ENCODE measurements around the gene SLC1A7. TPM values are rescaled to one million over a fixed set of nuclear protein-coding genes. Genes with fewer than 3 reads are reported as not detected.

The SLC1A7 gene
- total RNA-seq, 2 experiments from 2014 or later: not detected

- no peaks in the 10 kb centered on the region for H3K36me3 Mint-ChIP-seq (ENCODE audit: low read depth)
- H3K27ac Mint-ChIP-seq: no peak overlapping the region
- ChIA-PET CTCF (interaction anchor here (1.0 kb wide), 1 partner anchor 9 kb away, joined by 3 read pairs; no protein-coding TSS in a partner anchor), POLR2A (no interaction called here)
- no peaks in the 10 kb centered on the region for H3K9me3 Mint-ChIP-seq
- no peak for DNase-seq
- no peaks in the 10 kb centered on the region for H3K27me3 Mint-ChIP-seq
- no peaks in the 10 kb centered on the region for H3K4me1 Mint-ChIP-seq
- H3K4me3 Mint-ChIP-seq: no peak overlapping the region
Measured at GRCh38 chr1:53076721-53077598, 65.5 kb downstream of the SLC1A7 start.

GRCh38 chr1:53076165-53076564 lies 66.3 kb downstream of the SLC1A7 start:
- no peak for DNase-seq
- no peaks in the 10 kb centered on the region for H3K9me3 Mint-ChIP-seq
- CTCF ChIA-PET: no interaction called here

GRCh38 chr1:53075761-53076163 lies 66.7 kb downstream of the SLC1A7 start:
- CTCF ChIA-PET: interaction anchor here (0.6 to 1.1 kb wide), 2 partner anchors 11 to 533 kb away, joined by 3 read pairs; no protein-coding TSS in a partner anchor
- no peak for DNase-seq
- POLR2A ChIA-PET: no interaction called here
- Mint-ChIP-seq H3K9me3 (no peaks in the 10 kb centered on the region), H3K36me3 (ENCODE audit: low read depth) (no peaks in the 10 kb centered on the region), H3K4me1 (no peaks in the 10 kb centered on the region), H3K27me3 (no peaks in the 10 kb centered on the region), H3K27ac (no peak overlapping the region), H3K4me3 (no peak overlapping the region)

More at GRCh38 chr1:53076165-53076564, 66.3 kb downstream of the SLC1A7 start:
- POLR2A ChIA-PET: no interaction called here
- Mint-ChIP-seq H3K4me1 (no peaks in the 10 kb centered on the region), H3K27me3 (no peaks in the 10 kb centered on the region), H3K36me3 (ENCODE audit: low read depth) (no peaks in the 10 kb centered on the region), H3K27ac (no peak overlapping the region), H3K4me3 (no peak overlapping the region)

DNA sequence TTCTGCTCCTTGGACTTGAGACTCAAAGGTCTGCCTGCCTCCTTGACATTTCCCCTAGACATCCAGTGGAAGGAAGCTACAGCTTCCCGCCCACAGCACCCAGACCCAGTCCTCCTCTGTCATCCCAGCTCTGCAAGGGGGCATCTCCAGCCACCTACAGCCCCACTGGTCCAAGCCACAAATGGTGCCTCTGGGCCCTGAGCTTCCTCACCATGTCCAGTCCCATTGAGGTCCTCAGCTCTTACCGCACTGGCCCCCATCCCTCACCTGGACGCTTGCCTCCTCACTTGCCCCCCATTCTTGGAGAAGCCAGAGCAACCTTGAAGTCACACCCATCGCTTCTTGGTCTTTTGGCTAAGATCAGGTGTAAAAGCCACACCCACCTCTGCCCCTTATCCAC lies 67.2 kb downstream of the SLC1A7 start:
- ChIA-PET CTCF (interaction anchor here (0.6 to 1.1 kb wide), 2 partner anchors 11 to 533 kb away, joined by 3 read pairs; no protein-coding TSS in a partner anchor), POLR2A (no interaction called here)
- DNase-seq: no peak
- H3K9me3 Mint-ChIP-seq: no peaks in the 10 kb centered on the region
- H3K4me1 Mint-ChIP-seq: no peaks in the 10 kb centered on the region
- H3K36me3 Mint-ChIP-seq (ENCODE audit: low read depth): no peaks in the 10 kb centered on the region
- no peaks in the 10 kb centered on the region for H3K27me3 Mint-ChIP-seq
- no peak overlapping the region for H3K4me3 Mint-ChIP-seq
- no peak overlapping the region for H3K27ac Mint-ChIP-seq

DNA sequence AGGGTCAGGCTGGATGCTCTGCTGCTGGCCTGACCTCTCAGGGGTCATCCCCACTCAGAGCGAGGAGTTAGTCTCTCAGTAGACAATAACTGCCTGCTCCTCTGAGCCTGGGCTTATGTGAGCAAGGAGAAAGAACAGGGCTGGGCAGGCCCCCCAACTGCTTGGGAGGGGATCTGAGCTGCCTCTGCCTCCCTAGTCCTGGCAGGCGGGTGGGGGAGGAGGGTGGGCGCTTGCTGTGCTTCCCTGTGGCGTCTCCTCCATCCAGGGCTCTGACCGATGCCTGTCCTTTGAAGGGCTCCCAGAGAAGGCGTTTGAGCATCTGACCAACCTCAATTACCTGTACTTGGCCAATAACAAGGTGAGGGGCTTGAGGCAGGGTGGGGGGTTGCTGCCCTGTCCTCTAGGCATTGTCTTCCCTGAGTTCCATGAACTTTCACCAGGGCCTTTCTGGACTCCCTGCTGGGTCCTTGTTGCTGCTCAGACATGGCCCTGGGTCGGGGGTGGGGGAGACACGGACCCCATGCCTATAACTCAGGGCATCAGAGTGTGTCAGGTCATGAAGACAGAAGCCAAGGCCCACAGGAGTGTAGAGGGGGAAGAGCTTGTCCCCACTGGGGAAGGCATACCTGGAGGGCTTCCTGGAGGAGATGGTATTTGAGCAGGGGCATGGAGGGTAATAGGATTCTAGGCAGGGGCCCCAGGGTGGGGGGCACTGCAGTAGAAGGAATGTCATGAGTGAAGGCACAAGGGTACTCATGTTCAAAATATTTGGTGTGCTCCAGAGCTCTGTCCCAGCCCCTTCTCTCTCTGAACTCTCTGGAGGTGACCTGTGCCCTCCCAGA lies 67.9 kb downstream of the SLC1A7 start:
- no peaks in the 10 kb centered on the region for H3K9me3 Mint-ChIP-seq
- CTCF ChIA-PET: interaction anchor here (1.1 kb wide), 1 partner anchor 10 kb away, joined by 3 read pairs; no protein-coding TSS in a partner anchor
- no peaks in the 10 kb centered on the region for H3K4me1 Mint-ChIP-seq
- H3K36me3 Mint-ChIP-seq (ENCODE audit: low read depth): no peaks in the 10 kb centered on the region
- no peaks in the 10 kb centered on the region for H3K27me3 Mint-ChIP-seq
- no peak for DNase-seq
- no peak overlapping the region for H3K4me3 Mint-ChIP-seq
- no peak overlapping the region for H3K27ac Mint-ChIP-seq
- POLR2A ChIA-PET: no interaction called here

- Mint-ChIP-seq H3K27me3 (no peaks in the 10 kb centered on the region), H3K4me3 (no peak overlapping the region), H3K27ac (no peak overlapping the region), H3K36me3 (ENCODE audit: low read depth) (no peaks in the 10 kb centered on the region), H3K4me1 (no peaks in the 10 kb centered on the region), H3K9me3 (no peaks in the 10 kb centered on the region)
- no peak for DNase-seq
- ChIA-PET CTCF (no interaction called here), POLR2A (no interaction called here)
Measured at GRCh38 chr1:53073868-53074311, 68.5 kb downstream of the SLC1A7 start.

- Mint-ChIP-seq H3K27ac (no peak overlapping the region), H3K27me3 (no peaks in the 10 kb centered on the region), H3K9me3 (no peaks in the 10 kb centered on the region), H3K36me3 (ENCODE audit: low read depth) (no peaks in the 10 kb centered on the region), H3K4me1 (no peaks in the 10 kb centered on the region), H3K4me3 (no peak overlapping the region)
- CTCF ChIA-PET: no interaction called here
- no peak for DNase-seq
- POLR2A ChIA-PET: no interaction called here
Measured at GRCh38 chr1:53073287-53073686, 69.2 kb downstream of the SLC1A7 start.

- H3K27me3 Mint-ChIP-seq: no peaks in the 10 kb centered on the region
- ChIA-PET CTCF (interaction anchor here (0.7 kb wide), 1 partner anchor 84 kb away, joined by 3 read pairs; no protein-coding TSS in a partner anchor), POLR2A (no interaction called here)
- H3K9me3 Mint-ChIP-seq: no peaks in the 10 kb centered on the region
- H3K36me3 Mint-ChIP-seq (ENCODE audit: low read depth): no peaks in the 10 kb centered on the region
- H3K27ac Mint-ChIP-seq: no peak overlapping the region
- H3K4me1 Mint-ChIP-seq: no peaks in the 10 kb centered on the region
- H3K4me3 Mint-ChIP-seq: no peak overlapping the region
- DNase-seq: no peak
Measured at GRCh38 chr1:53071915-53072314, 70.5 kb downstream of the SLC1A7 start.

DNA sequence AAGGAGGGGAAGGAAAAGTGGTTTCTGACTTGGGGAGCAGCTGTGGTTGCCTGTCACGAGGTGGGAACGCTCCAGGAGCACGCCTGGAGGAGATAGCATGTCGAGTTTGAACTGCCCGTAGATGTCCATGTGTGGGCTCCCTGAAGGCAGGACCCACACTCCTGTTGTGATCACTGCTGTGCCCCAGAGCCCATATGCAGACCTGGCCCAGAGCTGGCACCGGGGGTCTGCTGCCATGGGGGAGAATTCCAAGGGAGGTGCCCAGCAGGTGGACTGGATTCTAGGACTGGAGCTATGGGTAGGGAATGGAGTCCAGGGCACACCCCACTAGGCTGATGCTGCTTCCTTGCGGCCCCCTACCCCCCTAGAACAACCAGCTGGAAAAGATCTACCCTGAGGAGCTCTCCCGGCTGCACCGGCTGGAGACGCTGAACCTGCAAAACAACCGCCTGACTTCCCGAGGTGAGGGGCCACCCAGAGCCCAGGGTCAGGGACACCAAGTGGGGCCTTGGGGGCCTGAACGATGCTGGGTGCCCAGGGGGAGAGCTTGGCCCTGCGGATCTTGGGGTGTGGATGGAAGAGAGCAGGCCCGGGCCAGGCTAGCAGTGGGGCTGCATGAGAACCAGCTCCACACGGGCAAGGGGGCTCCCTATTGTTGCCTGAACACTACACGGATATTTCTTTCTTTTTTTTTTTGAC lies 71.1 kb downstream of the SLC1A7 start:
- no peaks in the 10 kb centered on the region for H3K36me3 Mint-ChIP-seq (ENCODE audit: low read depth)
- H3K9me3 Mint-ChIP-seq: no peaks in the 10 kb centered on the region
- ChIA-PET CTCF (interaction anchor here (0.6 to 0.7 kb wide), 2 partner anchors 85 to 163 kb away, joined by 3 read pairs; no protein-coding TSS in a partner anchor), POLR2A (no interaction called here)
- no peaks in the 10 kb centered on the region for H3K27me3 Mint-ChIP-seq
- H3K4me1 Mint-ChIP-seq: no peaks in the 10 kb centered on the region
- no peak overlapping the region for H3K27ac Mint-ChIP-seq
- no peak for DNase-seq
- no peak overlapping the region for H3K4me3 Mint-ChIP-seq

- POLR2A ChIA-PET: no interaction called here
- H3K36me3 Mint-ChIP-seq (ENCODE audit: low read depth): no peaks in the 10 kb centered on the region
Measured at GRCh38 chr1:53070621-53071020, 71.8 kb downstream of the SLC1A7 start.

GRCh38 chr1:53069663-53070327 lies 72.6 kb downstream of the SLC1A7 start:
- H3K4me1 Mint-ChIP-seq: no peaks in the 10 kb centered on the region
- H3K9me3 Mint-ChIP-seq: no peaks in the 10 kb centered on the region
- ChIA-PET CTCF (interaction anchor here (0.5 to 1.7 kb wide), 2 partner anchors 13 to 782 kb away, joined by 3 to 5 read pairs; no protein-coding TSS in a partner anchor), POLR2A (no interaction called here)
- H3K27me3 Mint-ChIP-seq: peaks cover 4% of the 10 kb centered on the region
- no peak overlapping the region for H3K27ac Mint-ChIP-seq
- DNase-seq: no peak
- no peak overlapping the region for H3K4me3 Mint-ChIP-seq
- no peaks in the 10 kb centered on the region for H3K36me3 Mint-ChIP-seq (ENCODE audit: low read depth)

More at GRCh38 chr1:53070621-53071020, 71.8 kb downstream of the SLC1A7 start:
- no peak for DNase-seq
- CTCF ChIA-PET: no interaction called here
- H3K27me3 Mint-ChIP-seq: peaks cover under 1% of the 10 kb centered on the region
- H3K9me3 Mint-ChIP-seq: no peaks in the 10 kb centered on the region
- H3K27ac Mint-ChIP-seq: no peak overlapping the region
- no peak overlapping the region for H3K4me3 Mint-ChIP-seq
- no peaks in the 10 kb centered on the region for H3K4me1 Mint-ChIP-seq

DNA sequence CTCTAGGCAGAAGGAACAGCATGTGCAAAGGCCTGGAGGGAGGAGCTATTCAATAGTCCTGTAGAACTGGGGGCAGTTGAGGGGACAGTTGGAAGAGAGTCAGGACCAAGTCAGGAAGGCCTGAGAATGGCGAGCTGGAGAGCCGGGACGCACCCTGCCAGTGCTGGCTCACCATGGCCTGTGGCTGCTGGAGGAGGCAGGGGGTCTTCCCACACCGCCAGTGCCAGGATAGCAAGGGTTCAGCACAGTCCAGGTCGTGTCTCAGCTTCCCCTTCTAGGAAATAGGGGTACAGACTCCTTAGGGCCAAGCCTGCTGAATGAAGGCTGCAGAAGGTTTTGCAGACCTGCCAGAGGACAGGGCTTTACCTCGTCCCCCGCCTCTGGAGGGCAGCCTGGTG lies 73.2 kb downstream of the SLC1A7 start:
- no peak overlapping the region for H3K4me3 Mint-ChIP-seq
- DNase-seq: no peak
- no peak overlapping the region for H3K27ac Mint-ChIP-seq
- H3K36me3 Mint-ChIP-seq (ENCODE audit: low read depth): no peaks in the 10 kb centered on the region
- H3K4me1 Mint-ChIP-seq: no peaks in the 10 kb centered on the region
- ChIA-PET CTCF (interaction anchor here (0.7 to 1.9 kb wide), 5 partner anchors 12 to 130 kb away, joined by 3 to 5 read pairs (median 3); no protein-coding TSS in a partner anchor), POLR2A (no interaction called here)
- peaks cover 4% of the 10 kb centered on the region for H3K27me3 Mint-ChIP-seq
- H3K9me3 Mint-ChIP-seq: no peaks in the 10 kb centered on the region

Data from activated CD4-positive, alpha-beta T cell treated with anti-CD3 and anti-CD28 coated beads, Interleukin-2, amount 10 ng/mL, durations not matched to agents 7 days and 5 days (primary cell).